Measurements from ENCODE around the gene MEG3.

- TF ChIP-seq, protein P1, sequence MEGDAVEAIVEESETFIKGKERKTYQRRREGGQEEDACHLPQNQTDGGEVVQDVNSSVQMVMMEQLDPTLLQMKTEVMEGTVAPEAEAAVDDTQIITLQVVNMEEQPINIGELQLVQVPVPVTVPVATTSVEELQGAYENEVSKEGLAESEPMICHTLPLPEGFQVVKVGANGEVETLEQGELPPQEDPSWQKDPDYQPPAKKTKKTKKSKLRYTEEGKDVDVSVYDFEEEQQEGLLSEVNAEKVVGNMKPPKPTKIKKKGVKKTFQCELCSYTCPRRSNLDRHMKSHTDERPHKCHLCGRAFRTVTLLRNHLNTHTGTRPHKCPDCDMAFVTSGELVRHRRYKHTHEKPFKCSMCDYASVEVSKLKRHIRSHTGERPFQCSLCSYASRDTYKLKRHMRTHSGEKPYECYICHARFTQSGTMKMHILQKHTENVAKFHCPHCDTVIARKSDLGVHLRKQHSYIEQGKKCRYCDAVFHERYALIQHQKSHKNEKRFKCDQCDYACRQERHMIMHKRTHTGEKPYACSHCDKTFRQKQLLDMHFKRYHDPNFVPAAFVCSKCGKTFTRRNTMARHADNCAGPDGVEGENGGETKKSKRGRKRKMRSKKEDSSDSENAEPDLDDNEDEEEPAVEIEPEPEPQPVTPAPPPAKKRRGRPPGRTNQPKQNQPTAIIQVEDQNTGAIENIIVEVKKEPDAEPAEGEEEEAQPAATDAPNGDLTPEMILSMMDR (IDR thresholded peaks at IDR 0.05) = no peak
- no peak for TF ChIP-seq ZNF512 (CRISPR knock-in tag; IDR thresholded peaks at IDR 0.05; ENCODE audit: borderline replicate concordance)
Measured at GRCh38 chr14:100893228-100893601, 67.3 kb downstream of the MEG3 start.
